Fibroblast of peridontal ligament (primary cell): Measurements from ENCODE around the gene MAN1B1.

ENCODE experiments used
- DNase-seq: peaks from one replicate; pipeline ENCODE4 v3.0.0-alpha.2; 2010; ENCODE audit errors: extremely low read depth

Gene MAN1B1

DNA sequence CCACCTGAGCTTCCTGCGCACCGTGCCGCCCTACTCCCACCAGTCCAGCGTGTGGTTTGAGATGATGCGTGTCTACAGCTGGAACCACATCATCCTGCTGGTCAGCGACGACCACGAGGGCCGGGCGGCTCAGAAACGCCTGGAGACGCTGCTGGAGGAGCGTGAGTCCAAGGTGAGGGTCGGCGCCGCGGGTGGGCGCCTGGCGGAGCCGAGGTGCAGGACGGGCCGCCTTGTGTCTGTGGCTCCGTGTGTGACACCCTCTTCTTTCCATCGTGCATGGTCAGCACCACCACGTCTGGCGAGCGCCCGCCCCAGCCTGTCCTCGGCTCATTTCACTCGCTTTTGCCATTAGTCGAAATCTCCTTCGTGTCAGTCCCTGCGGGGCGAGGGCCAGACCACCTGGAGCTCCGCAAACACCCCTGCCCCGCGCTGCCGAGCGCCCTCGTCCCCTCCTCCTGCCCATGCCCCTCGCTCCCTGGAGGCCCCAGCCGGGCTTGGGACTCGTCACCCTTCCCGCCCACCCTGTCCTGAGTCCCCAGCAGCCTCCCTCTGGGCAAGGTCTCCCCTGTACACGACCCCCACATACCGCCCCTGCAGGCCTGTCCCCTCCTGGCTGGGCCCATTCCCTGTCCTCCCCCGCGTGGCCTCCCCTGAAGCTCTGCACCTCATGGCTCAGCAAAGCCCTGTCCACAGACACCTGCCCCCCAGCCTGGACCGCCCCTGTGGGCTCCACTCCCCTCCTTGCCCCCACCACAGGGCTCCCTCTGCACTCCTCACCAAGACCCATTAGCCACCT, 59.1 kb downstream of the MAN1B1 start:
- DNase-seq: no peak

DNA sequence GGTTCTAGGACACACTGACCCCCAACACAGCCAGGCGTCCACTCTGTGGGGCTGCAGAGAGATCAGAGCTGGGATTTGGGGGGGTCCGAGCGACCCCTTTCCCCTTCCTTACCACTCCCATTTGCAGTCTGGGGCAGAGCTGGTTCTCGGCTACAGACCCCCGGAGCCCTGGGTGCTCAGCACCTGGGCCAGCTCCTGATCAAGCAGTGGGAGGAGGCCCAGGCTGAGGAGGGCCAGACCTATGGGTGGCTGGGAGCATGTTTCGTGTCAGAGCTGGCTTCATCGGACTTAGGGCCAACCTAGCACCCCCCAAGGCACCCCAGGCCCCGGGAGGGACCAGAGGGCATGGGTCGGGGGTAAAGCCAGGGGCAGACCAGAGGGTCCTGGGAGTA, 59.7 kb downstream of the MAN1B1 start:
- no peak for DNase-seq

DNA sequence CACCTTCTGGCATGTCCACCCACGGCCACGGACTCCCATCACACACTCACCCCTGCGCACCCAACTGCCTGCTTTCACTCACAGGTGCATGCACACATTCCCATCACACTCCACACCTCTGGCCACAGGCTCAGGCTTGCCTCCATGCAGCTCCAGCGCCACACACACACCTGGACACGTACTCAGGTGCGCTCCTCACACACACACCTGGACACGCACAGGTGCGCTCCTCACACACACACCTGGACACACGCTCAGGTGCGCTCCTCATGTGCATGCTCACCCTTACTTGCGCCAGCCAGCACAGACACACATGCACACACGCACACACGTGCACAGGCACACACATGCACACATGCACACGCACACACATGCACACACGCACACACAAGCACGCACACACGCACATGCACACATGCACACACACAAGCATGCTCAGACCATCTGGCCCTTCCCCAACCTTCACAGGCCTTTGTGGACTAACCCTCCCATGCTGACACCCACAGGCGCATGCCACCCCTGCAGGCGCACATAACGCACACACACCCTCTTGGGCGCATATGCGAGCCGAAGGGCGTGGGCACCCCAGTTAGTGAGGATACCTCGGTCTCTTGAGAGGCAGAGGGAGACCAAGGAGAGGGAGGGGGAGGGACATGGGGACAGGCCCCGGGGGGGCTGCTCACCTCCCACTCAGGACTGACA, 60.5 kb downstream of the MAN1B1 start:
- DNase-seq: no peak

DNA sequence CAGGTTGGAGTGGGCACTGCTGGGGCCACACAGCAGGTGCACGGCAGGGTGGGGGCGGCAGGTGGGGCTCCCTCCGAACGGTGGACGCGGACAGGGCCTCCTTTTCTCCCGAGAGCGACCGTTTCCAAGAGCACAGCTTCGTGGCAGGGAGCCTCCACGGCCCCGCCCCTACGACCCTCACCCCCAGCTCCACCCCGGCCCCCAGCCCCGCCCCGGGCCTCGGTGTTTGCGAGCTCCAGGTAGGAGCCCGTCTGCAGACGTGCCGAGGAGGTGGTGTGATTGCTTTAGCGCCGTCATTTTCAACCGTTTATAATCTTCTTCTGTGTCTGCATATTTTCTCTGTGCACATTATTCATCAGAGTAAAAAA, 61.0 kb downstream of the MAN1B1 start:
- no peak for DNase-seq

- no peak for DNase-seq
Measured at GRCh38 chr9:137148242-137148641, 61.5 kb downstream of the MAN1B1 start.

DNA sequence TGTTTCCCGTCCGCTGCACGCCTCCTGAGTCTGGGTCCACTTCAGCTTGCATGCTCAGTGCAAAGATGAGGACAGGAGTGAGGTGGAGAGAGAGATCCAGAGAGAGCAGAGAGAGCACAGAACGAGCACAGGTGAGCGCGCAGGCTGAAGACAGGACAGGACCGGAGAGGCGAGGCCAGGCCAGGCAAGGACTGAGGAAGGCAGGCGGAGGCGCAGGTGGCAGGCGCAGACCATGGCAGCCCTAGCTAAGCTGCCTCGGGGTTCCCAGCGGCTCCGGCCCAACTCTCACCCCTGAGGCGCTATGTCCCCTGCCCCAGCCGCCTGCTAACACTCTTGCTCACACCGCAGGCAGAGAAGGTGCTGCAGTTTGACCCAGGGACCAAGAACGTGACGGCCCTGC, 61.9 kb downstream of the MAN1B1 start:
- DNase-seq: no peak

- no peak for DNase-seq
Measured at GRCh38 chr9:137149363-137149762, 62.6 kb downstream of the MAN1B1 start.

GRCh38 chr9:137149942-137150616, 63.3 kb downstream of the MAN1B1 start:
- no peak for DNase-seq

GRCh38 chr9:137150617-137151457, 64.1 kb downstream of the MAN1B1 start:
- DNase-seq: no peak

DNA sequence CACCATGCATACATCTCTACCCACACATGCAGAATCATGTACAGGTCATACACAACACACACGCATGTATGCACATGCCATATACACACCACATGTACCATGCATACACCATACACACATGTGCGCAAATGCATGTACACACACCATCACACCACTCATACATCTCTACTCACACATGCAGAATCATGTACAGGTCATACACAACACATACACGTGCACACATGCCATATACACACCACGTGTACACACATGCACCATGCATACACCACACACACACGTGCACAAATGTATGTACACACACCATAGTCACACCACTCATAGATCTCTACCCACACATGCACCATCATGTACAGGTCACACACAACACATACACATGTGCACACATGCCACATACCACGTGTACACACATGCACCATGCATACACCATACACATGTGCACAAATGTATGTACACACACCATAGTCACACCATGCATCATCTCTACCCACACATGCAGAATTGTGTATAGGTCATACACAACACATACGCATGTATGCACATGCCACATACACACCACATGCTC, 66.1 kb downstream of the MAN1B1 start:
- DNase-seq: no peak

GRCh38 chr9:137156567-137157375, 70.0 kb downstream of the MAN1B1 start:
- DNase-seq: peak; percentile 11

DNA sequence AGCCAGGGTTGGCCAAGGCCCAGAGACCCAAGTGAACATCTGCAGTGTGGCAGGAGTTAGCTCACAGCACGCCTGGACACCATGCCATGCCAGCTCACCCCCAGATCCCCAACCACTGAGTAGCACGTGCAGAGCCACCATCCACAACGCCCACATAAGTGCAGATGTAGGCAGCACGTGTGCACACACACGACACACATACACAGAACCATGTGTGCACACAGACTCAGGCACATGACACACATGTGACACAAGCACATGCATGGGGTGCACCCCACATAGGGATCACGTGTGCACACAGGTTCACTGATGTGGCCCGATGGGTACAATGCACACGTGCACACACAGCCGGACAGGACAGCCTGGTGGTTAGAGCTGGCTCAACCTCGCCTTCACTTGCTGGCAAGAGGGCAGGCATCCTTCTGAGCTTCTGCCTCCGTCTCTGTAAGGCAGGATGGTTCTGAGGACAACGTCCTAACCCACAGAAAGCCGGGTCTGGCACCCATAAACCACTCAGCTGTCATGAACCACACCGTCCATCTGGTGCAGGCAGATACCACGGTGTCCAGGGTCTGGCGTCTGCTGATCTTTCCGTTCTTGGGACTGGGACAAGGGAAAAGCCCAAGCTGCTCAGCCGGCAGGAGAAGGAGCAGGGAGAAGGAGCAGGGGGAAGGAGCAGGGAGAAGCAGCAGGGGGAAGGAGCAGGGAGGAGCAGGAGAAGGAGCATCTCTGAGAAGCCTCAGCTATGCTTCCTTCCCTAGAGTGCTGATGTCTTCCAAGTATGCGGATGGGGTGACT, 71.0 kb downstream of the MAN1B1 start:
- DNase-seq: no peak

DNA sequence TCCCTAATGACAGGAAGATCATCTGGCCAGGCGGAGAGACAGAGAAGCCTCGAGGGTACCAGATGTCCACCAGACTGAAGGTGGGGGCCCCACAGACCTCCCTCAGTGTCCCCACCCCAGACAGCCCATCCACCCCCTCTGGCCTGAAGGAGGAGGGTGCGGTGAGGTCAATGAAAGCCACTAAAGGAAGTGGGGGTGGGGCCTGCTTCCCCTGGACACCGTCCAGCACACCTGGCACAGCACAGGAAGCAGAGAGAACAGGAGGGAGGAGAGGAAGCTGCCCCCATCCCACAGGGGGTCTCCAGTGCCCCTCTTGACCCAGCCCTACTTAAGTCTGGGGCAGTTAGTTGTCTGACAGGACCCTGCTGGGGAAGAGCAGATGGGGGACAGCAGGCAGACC, 71.8 kb downstream of the MAN1B1 start:
- no peak for DNase-seq
